ENCODE results near the gene TNC. TPM values are rescaled to one million over a fixed set of nuclear protein-coding genes. Genes with fewer than 3 reads are reported as not detected.

TNC gene
- total RNA-seq, 2 experiments from 2014 or later, result 0.05 to 0.12 TPM

- no peak overlapping the region for H3K4me3 Mint-ChIP-seq
- H3K27me3 Mint-ChIP-seq (ENCODE audit: low read depth), result no peaks in the 10 kb centered on the region
- H3K9me3 Mint-ChIP-seq, result no peaks in the 10 kb centered on the region
- no peak overlapping the region for H3K27ac Mint-ChIP-seq
- CTCF ChIA-PET, result interaction anchor here (0.8 kb wide), 1 partner anchor 31 kb away, joined by 3 read pairs; no protein-coding TSS in a partner anchor
- H3K36me3 Mint-ChIP-seq (ENCODE audit: low read depth), result no peaks in the 10 kb centered on the region
- DNase-seq, result no peak
- peaks cover 73% of the 10 kb centered on the region for H3K4me1 Mint-ChIP-seq (ENCODE audit: low read depth)
- intact Hi-C loops (cut with micrococcal nuclease), result no loop called here
Observed at GRCh38 chr9:114991861-114992260, 126.1 kb downstream of the TNC start.

- intact Hi-C loops (cut with micrococcal nuclease), result no loop called here
- CTCF ChIA-PET, result interaction anchor here (0.8 to 0.9 kb wide), 2 partner anchors 13 to 30 kb away, joined by 3 read pairs; no protein-coding TSS in a partner anchor
- no peaks in the 10 kb centered on the region for H3K27me3 Mint-ChIP-seq (ENCODE audit: low read depth)
- no peak for DNase-seq
- no peak overlapping the region for H3K4me3 Mint-ChIP-seq
- no peaks in the 10 kb centered on the region for H3K36me3 Mint-ChIP-seq (ENCODE audit: low read depth)
- H3K27ac Mint-ChIP-seq, result peak overlapping the region; percentile 96
- H3K9me3 Mint-ChIP-seq, result no peaks in the 10 kb centered on the region
- H3K4me1 Mint-ChIP-seq (ENCODE audit: low read depth), result peaks cover 70% of the 10 kb centered on the region
Observed at GRCh38 chr9:114990901-114991300, 127.1 kb downstream of the TNC start.

- no peaks in the 10 kb centered on the region for H3K27me3 Mint-ChIP-seq (ENCODE audit: low read depth)
- CTCF ChIA-PET, result interaction anchor here (0.7 to 1.8 kb wide), 17 partner anchors 12 to 404 kb away, joined by 3 to 15 read pairs (median 5); partner anchors contain the start of genes TEX48 and TNFSF8
- intact Hi-C loops (cut with micrococcal nuclease), result loop anchor here (1.0 to 5.0 kb wide), 14 partner anchors 10 to 603 kb away; partner anchors contain the start of genes AKNA and TNFSF8
- peak; percentile 89 for DNase-seq
- peak overlapping the region; percentile 96 for H3K27ac Mint-ChIP-seq
- peaks cover 67% of the 10 kb centered on the region for H3K4me1 Mint-ChIP-seq (ENCODE audit: low read depth)
- H3K4me3 Mint-ChIP-seq, result peak overlapping the region; percentile 47
- no peaks in the 10 kb centered on the region for H3K36me3 Mint-ChIP-seq (ENCODE audit: low read depth)
- H3K9me3 Mint-ChIP-seq, result no peaks in the 10 kb centered on the region
Observed at GRCh38 chr9:114989600-114990410, 128.2 kb downstream of the TNC start.

- Mint-ChIP-seq H3K27ac (peak overlapping the region; percentile 96), H3K4me1 (ENCODE audit: low read depth) (peaks cover 61% of the 10 kb centered on the region), H3K4me3 (peak overlapping the region; percentile 47), H3K36me3 (ENCODE audit: low read depth) (no peaks in the 10 kb centered on the region), H3K9me3 (no peaks in the 10 kb centered on the region), H3K27me3 (ENCODE audit: low read depth) (no peaks in the 10 kb centered on the region)
- DNase-seq, result peak; percentile 74
- CTCF ChIA-PET, result interaction anchor here (0.7 to 1.8 kb wide), 19 partner anchors 12 to 403 kb away, joined by 3 to 15 read pairs (median 5); partner anchors contain the start of genes TEX48 and TNFSF8
- intact Hi-C loops (cut with micrococcal nuclease), result loop anchor here (1.0 to 5.0 kb wide), 14 partner anchors 11 to 602 kb away; partner anchors contain the start of genes AKNA and TNFSF8
Observed at GRCh38 chr9:114988962-114989599, 128.9 kb downstream of the TNC start.

GRCh38 chr9:114987116-114987515 lies 130.8 kb downstream of the TNC start:
- Mint-ChIP-seq H3K4me1 (ENCODE audit: low read depth) (peaks cover 47% of the 10 kb centered on the region), H3K9me3 (no peaks in the 10 kb centered on the region), H3K4me3 (no peak overlapping the region), H3K27me3 (ENCODE audit: low read depth) (no peaks in the 10 kb centered on the region), H3K27ac (no peak overlapping the region), H3K36me3 (ENCODE audit: low read depth) (no peaks in the 10 kb centered on the region)
- intact Hi-C loops (cut with micrococcal nuclease), result loop anchor here (5.0 kb wide), 1 partner anchor 600 kb away; the partner anchor contains the start of gene AKNA
- DNase-seq, result no peak
- CTCF ChIA-PET, result no interaction called here

GRCh38 chr9:114985959-114986501 lies 131.9 kb downstream of the TNC start:
- intact Hi-C loops (cut with micrococcal nuclease), result loop anchor here (5.0 kb wide), 1 partner anchor 599 kb away; the partner anchor contains the start of gene AKNA
- peaks cover 38% of the 10 kb centered on the region for H3K4me1 Mint-ChIP-seq (ENCODE audit: low read depth)
- no peak overlapping the region for H3K27ac Mint-ChIP-seq

GRCh38 chr9:114981063-114981462 lies 136.9 kb downstream of the TNC start:
- Mint-ChIP-seq H3K9me3 (no peaks in the 10 kb centered on the region), H3K27ac (no peak overlapping the region), H3K36me3 (ENCODE audit: low read depth) (no peaks in the 10 kb centered on the region), H3K27me3 (ENCODE audit: low read depth) (no peaks in the 10 kb centered on the region), H3K4me1 (ENCODE audit: low read depth) (no peaks in the 10 kb centered on the region), H3K4me3 (no peak overlapping the region)
- no peak for DNase-seq
- CTCF ChIA-PET, result interaction anchor here (0.6 to 1.4 kb wide), 4 partner anchors 9 to 231 kb away, joined by 3 to 4 read pairs (median 3); no protein-coding TSS in a partner anchor
- intact Hi-C loops (cut with micrococcal nuclease), result no loop called here

More at GRCh38 chr9:114985959-114986501, 131.9 kb downstream of the TNC start:
- CTCF ChIA-PET, result interaction anchor here (0.8 kb wide), 1 partner anchor 27 kb away, joined by 4 read pairs; no protein-coding TSS in a partner anchor
- Mint-ChIP-seq H3K4me3 (no peak overlapping the region), H3K9me3 (no peaks in the 10 kb centered on the region), H3K27me3 (ENCODE audit: low read depth) (no peaks in the 10 kb centered on the region), H3K36me3 (ENCODE audit: low read depth) (no peaks in the 10 kb centered on the region)
- DNase-seq, result no peak

GRCh38 chr9:114973216-114973615 lies 144.7 kb downstream of the TNC start:
- Mint-ChIP-seq H3K9me3 (no peaks in the 10 kb centered on the region), H3K4me1 (ENCODE audit: low read depth) (peaks cover 16% of the 10 kb centered on the region), H3K36me3 (ENCODE audit: low read depth) (no peaks in the 10 kb centered on the region), H3K27ac (no peak overlapping the region), H3K4me3 (no peak overlapping the region), H3K27me3 (ENCODE audit: low read depth) (no peaks in the 10 kb centered on the region)
- intact Hi-C loops (cut with micrococcal nuclease), result no loop called here
- CTCF ChIA-PET, result interaction anchor here (0.8 to 1.3 kb wide), 2 partner anchors 14 to 33 kb away, joined by 3 read pairs; no protein-coding TSS in a partner anchor
- DNase-seq, result no peak

GRCh38 chr9:114972510-114973136 lies 145.3 kb downstream of the TNC start:
- H3K4me3 Mint-ChIP-seq, result no peak overlapping the region
- intact Hi-C loops (cut with micrococcal nuclease), result no loop called here
- H3K27me3 Mint-ChIP-seq (ENCODE audit: low read depth), result no peaks in the 10 kb centered on the region
- no peaks in the 10 kb centered on the region for H3K36me3 Mint-ChIP-seq (ENCODE audit: low read depth)
- no peak overlapping the region for H3K27ac Mint-ChIP-seq
- peaks cover 22% of the 10 kb centered on the region for H3K4me1 Mint-ChIP-seq (ENCODE audit: low read depth)
- CTCF ChIA-PET, result interaction anchor here (0.6 to 1.3 kb wide), 5 partner anchors 9 to 60 kb away, joined by 3 read pairs; no protein-coding TSS in a partner anchor
- no peaks in the 10 kb centered on the region for H3K9me3 Mint-ChIP-seq
- no peak for DNase-seq
